Upper lobe of left lung (tissue), 6 donors: ENCODE measurements around the gene RESF1. TPM values are rescaled to one million over a fixed set of nuclear protein-coding genes. Genes with fewer than 3 reads are reported as not detected.

Experiments used
- ATAC-seq, 2 donors: fragments of 200-7000 bp; cut with Tn5 transposase; one replicate each; pipeline ENCODE4 v1.9.1; 2022; ENCODE audit warnings: mild to moderate bottlenecking in 2 of 2, moderate library complexity in 2 of 2; ENCODE audit not compliant: low FRiP score in 2 of 2
- DNase-seq, 2 donors: peaks; one replicate each; pipeline ENCODE4 v3.0.0-alpha.2; 2019 to 2020
- H3K27ac ChIP-seq, 4 donors: fragments of 200-600 bp; sonication (generic); one replicate each; pipeline ENCODE4 v1.5.1; 2016 to 2019
- H3K27me3 ChIP-seq, 4 donors: fragments of 200-600 bp; sonication (generic); one replicate each; pipeline ENCODE4 v1.5.1; 2017 to 2019
- H3K36me3 ChIP-seq, 4 donors: fragments of 200-600 bp; sonication (generic); one replicate each; pipeline ENCODE4 v1.5.1; 2016 to 2019
- H3K4me1 ChIP-seq, 4 donors: fragments of 200-600 bp; sonication (generic); one replicate each; pipeline ENCODE4 v1.5.1; 2018 to 2019
- H3K4me3 ChIP-seq, 4 donors: fragments of 200-600 bp; sonication (generic); one replicate each; pipeline ENCODE4 v1.5.1; 2017 to 2019; ENCODE audit warnings: mild to moderate bottlenecking in 2 of 4, moderate library complexity in 1 of 4
- H3K9me3 ChIP-seq, 4 donors: fragments of 200-600 bp; sonication (generic); one replicate each; pipeline ENCODE4 v1.5.1; 2018 to 2019
- EP300 ChIP-seq, 4 donors: sonication (generic); formaldehyde crosslinking; IDR thresholded peaks; one replicate each; pipeline ENCODE4 v1.5.1; 2017; ENCODE audit warnings: antibody characterized with exemption in 4 of 4, control low read depth in 2 of 4
- POLR2A ChIP-seq, 4 donors: fragments of 450-650 bp; IDR thresholded peaks; one replicate each; pipeline ENCODE4 v1.5.1; 2016 to 2017; ENCODE audit warnings: antibody characterized with exemption in 4 of 4, mild to moderate bottlenecking in 2 of 4
- POLR2AphosphoS5 ChIP-seq, 2 donors: sonication (generic); formaldehyde crosslinking; IDR thresholded peaks; one replicate each; pipeline ENCODE4 v1.5.1; 2017; ENCODE audit warnings: antibody characterized with exemption in 2 of 2
- WGBS, 2 donors: methylation state at CpG; one replicate each; pipeline ENCODE4 v1.1.5; 2017 to 2018; 5-methylcytosine and 5-hydroxymethylcytosine counted together
- total RNA-seq, 6 donors: library from RNA; depleted of rRNA in 4 of 6; stranded (reverse); fragments of >200 nt in 4 of 6; gene quantifications; one replicate each; pipeline versions ENCODE4 v1.1.0 to v1.2.1, GENCODE V29; 2016 to 2021
- TF ChIP-seq, protein P1 (sequence below), 6 experiments: fragments of 450-650 bp in 4 of 6; fragments of 200-600 bp in 2 of 6; sonication (generic) in 2 of 6; IDR thresholded peaks; one replicate each; pipeline ENCODE4 v1.5.1; 2016 to 2019; ENCODE audit warnings: antibody characterized with exemption in 6 of 6
- donor health status: DM: no; HTN: no; CAD: no; lungs with moderate emphysema.
- donor health status: DM: no; HTN: yes; CAD: no; lungs with severe emphysema.

Gene RESF1
- total RNA-seq, 6 donors from 2014 or later = 29.7 to 124 (median 64.8) TPM

DNA sequence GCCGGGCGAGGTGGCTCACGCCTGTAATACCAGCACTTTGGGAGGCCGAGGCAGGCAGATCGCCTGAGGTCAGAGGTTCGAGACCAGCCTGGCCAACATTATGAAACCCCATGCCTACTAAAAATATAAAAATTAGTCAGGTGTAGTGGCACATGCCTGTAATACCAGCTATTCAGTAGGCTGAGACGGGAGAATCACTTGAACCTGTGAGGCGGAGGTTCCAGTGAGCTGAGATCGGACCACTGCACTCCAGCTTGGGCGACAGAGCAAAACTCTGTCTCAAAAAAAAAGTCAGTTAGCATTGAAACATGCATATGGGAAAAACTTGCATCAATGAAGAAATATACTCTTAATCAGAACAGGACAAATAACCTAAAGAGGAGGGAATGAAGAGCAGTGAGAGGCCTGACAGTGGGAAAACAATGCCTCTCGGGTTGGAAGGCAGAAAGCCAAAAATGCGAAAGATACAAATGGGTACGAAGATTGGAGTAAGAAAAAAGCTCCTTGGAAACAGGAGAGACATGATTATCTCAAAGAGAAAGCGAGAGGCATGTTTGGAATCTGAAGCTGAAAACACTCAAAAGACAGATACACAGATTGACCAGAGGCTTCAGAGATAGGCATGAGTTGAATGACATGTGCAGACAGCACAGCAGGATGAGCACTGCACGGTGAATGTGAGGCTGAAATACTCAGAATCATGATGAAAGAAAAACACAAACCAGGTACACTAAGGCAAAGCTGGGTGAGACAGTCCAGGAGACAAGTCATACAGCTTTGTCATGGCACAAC, 30.6 kb downstream of the RESF1 start:
- H3K27me3 ChIP-seq = no peaks in the 10 kb centered on the region
- TF ChIP-seq EP300 (IDR thresholded peaks at IDR 0.05) (no peak), POLR2A (IDR thresholded peaks at IDR 0.05) (no peak), POLR2AphosphoS5 (IDR thresholded peaks at IDR 0.05) (no peak)
- TF ChIP-seq, protein P1, sequence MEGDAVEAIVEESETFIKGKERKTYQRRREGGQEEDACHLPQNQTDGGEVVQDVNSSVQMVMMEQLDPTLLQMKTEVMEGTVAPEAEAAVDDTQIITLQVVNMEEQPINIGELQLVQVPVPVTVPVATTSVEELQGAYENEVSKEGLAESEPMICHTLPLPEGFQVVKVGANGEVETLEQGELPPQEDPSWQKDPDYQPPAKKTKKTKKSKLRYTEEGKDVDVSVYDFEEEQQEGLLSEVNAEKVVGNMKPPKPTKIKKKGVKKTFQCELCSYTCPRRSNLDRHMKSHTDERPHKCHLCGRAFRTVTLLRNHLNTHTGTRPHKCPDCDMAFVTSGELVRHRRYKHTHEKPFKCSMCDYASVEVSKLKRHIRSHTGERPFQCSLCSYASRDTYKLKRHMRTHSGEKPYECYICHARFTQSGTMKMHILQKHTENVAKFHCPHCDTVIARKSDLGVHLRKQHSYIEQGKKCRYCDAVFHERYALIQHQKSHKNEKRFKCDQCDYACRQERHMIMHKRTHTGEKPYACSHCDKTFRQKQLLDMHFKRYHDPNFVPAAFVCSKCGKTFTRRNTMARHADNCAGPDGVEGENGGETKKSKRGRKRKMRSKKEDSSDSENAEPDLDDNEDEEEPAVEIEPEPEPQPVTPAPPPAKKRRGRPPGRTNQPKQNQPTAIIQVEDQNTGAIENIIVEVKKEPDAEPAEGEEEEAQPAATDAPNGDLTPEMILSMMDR (IDR thresholded peaks at IDR 0.05) = no peak
- H3K4me1 ChIP-seq = no peaks in the 10 kb centered on the region
- WGBS, 2 donors = 93 to 94% methylated on average over 15 of the region's 15 CpGs
- no peak overlapping the region for H3K27ac ChIP-seq
- peaks cover 0 to 4% (median 0%) of the 10 kb centered on the region in 4 donors for H3K9me3 ChIP-seq
- ATAC-seq (no peak), DNase-seq (no peak)
- peaks cover 0 to 56% (median 15%) of the 10 kb centered on the region in 4 donors for H3K36me3 ChIP-seq
- no peak overlapping the region for H3K4me3 ChIP-seq

DNA sequence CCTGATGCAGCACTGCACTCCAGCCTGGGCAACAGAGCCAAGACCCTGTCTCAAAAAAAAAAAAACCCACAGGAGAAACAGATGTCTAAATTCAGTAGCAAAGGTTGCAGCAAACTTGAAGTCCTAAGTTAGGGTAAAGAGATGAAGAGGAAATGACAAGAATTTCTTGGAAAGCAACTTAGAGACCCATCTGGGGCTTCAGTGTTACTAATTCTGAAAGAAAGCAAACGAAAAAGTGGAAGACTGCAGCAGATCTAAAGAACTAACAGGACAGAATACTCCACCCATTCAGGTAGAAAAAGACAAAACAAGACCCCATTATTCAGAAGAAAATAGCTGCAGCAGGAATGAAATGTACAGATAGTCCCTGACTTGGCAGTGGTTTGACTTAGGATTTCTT, 31.9 kb downstream of the RESF1 start:
- H3K4me3 ChIP-seq = no peak overlapping the region
- WGBS, 2 donors = 60 to 72% methylated on average over 1 of the region's 1 CpG
- TF ChIP-seq POLR2A (IDR thresholded peaks at IDR 0.05) (no peak), POLR2AphosphoS5 (IDR thresholded peaks at IDR 0.05) (no peak)
- TF ChIP-seq, protein P1 (IDR thresholded peaks at IDR 0.05) = no peak
- no peaks in the 10 kb centered on the region for H3K4me1 ChIP-seq
- ATAC-seq = no peak
- no peak for DNase-seq
- no peaks in the 10 kb centered on the region for H3K27me3 ChIP-seq
- no peak overlapping the region for H3K27ac ChIP-seq
- peaks cover 3 to 69% (median 21%) of the 10 kb centered on the region in 4 donors for H3K36me3 ChIP-seq
- H3K9me3 ChIP-seq = no peaks in the 10 kb centered on the region

DNA sequence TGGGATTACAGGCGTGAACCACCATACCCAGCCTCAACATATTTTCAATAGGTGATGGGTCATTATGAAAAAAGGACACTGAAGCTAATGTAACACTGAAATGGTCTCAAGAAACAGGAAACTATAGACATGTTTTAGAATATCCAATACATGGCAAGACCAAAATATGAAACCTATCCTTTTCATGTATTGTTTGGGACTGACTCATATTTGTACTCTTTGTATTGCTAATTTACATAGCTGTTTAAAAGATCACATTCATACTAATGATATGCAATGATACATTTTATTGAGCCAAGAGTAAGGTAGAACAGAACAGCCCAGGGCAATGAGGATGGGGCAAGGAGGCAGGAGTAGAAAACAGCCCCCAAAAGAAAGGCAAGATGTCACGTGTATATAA, 32.6 kb downstream of the RESF1 start:
- H3K4me1 ChIP-seq = no peaks in the 10 kb centered on the region
- TF ChIP-seq, protein P1 (IDR thresholded peaks at IDR 0.05) = no peak
- no peak for TF ChIP-seq POLR2A (IDR thresholded peaks at IDR 0.05)
- TF ChIP-seq POLR2AphosphoS5 (IDR thresholded peaks at IDR 0.05) = no peak
- TF ChIP-seq EP300 (IDR thresholded peaks at IDR 0.05) = no peak
- DNase-seq (no peak), ATAC-seq (no peak)
- H3K27ac ChIP-seq = no peak overlapping the region
- no peaks in the 10 kb centered on the region for H3K9me3 ChIP-seq
- WGBS, 2 donors = 94 to 97% methylated on average over 2 of the region's 2 CpGs
- H3K36me3 ChIP-seq = peaks cover 7 to 76% (median 26%) of the 10 kb centered on the region in 4 donors
- H3K27me3 ChIP-seq = no peaks in the 10 kb centered on the region
- H3K4me3 ChIP-seq = no peak overlapping the region

DNA sequence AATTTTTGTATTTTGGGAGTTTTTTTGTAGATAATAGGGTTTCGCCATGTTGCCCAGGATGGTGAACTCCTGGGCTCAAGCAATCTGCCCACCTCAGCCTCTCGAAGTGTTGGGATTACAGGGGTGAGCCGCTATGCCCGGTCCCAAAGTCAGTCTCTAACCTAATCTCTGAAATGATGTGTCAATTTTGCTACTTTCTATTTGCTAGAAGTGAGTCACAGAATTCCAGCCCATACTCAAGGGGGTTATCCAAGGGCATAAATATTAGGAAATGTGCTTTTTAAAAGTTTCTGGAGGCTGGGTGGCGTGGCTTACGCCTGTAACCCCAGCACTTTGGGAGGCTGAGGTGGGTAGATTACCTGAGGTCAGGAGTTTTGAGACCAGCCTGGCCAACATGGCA, 40.5 kb downstream of the RESF1 start:
- no peak overlapping the region for H3K4me3 ChIP-seq
- no peak for DNase-seq
- ATAC-seq = no peak
- peaks cover 27 to 68% (median 34%) of the 10 kb centered on the region in 4 donors for H3K36me3 ChIP-seq
- H3K27me3 ChIP-seq = no peaks in the 10 kb centered on the region
- no peaks in the 10 kb centered on the region for H3K9me3 ChIP-seq
- TF ChIP-seq, protein P1 (IDR thresholded peaks at IDR 0.05) = no peak
- TF ChIP-seq POLR2AphosphoS5 (IDR thresholded peaks at IDR 0.05) (no peak), POLR2A (IDR thresholded peaks at IDR 0.05) (no peak), EP300 (IDR thresholded peaks at IDR 0.05) (no peak)
- no peak overlapping the region for H3K27ac ChIP-seq
- WGBS, 2 donors = 99% methylated on average over 6 of the region's 6 CpGs
- H3K4me1 ChIP-seq = no peaks in the 10 kb centered on the region
